ENCODE data around the gene FILIP1L.

The FILIP1L gene

GRCh38 chr3:100081986-100082692, 32.2 kb downstream of the FILIP1L start:
- no peak for TF ChIP-seq CTCF (IDR thresholded peaks at IDR 0.05; ENCODE audit: borderline replicate concordance, control extremely low read depth, extremely low read depth, insufficient read depth, missing control alignments)
- no peak for DNase-seq (ENCODE audit: low spot score)
- in situ Hi-C loops (cut with MboI; ENCODE audit: low sequenced_read_pairs, unreplicated experiment) = no loop called here

GRCh38 chr3:100081311-100081710, 33.0 kb downstream of the FILIP1L start:
- no peak for DNase-seq (ENCODE audit: low spot score)
- no peak for TF ChIP-seq CTCF (IDR thresholded peaks at IDR 0.05; ENCODE audit: borderline replicate concordance, control extremely low read depth, extremely low read depth, insufficient read depth, missing control alignments)
- in situ Hi-C loops (cut with MboI; ENCODE audit: low sequenced_read_pairs, unreplicated experiment) = no loop called here

GRCh38 chr3:100080573-100080972, 33.7 kb downstream of the FILIP1L start:
- no peak for TF ChIP-seq CTCF (IDR thresholded peaks at IDR 0.05; ENCODE audit: borderline replicate concordance, control extremely low read depth, extremely low read depth, insufficient read depth, missing control alignments)
- in situ Hi-C loops (cut with MboI; ENCODE audit: low sequenced_read_pairs, unreplicated experiment) = no loop called here
- DNase-seq (ENCODE audit: low spot score) = no peak

GRCh38 chr3:100079328-100079727, 35.0 kb downstream of the FILIP1L start:
- no peak for DNase-seq (ENCODE audit: low spot score)
- TF ChIP-seq CTCF (IDR thresholded peaks at IDR 0.05; ENCODE audit: borderline replicate concordance, control extremely low read depth, extremely low read depth, insufficient read depth, missing control alignments) = no peak
- in situ Hi-C loops (cut with MboI; ENCODE audit: low sequenced_read_pairs, unreplicated experiment) = no loop called here

- in situ Hi-C loops (cut with MboI; ENCODE audit: low sequenced_read_pairs, unreplicated experiment) = no loop called here
- DNase-seq (ENCODE audit: low spot score) = no peak
- no peak for TF ChIP-seq CTCF (IDR thresholded peaks at IDR 0.05; ENCODE audit: borderline replicate concordance, control extremely low read depth, extremely low read depth, insufficient read depth, missing control alignments)
Measured at GRCh38 chr3:100076731-100077529, 37.4 kb downstream of the FILIP1L start.

GRCh38 chr3:100075851-100076730, 38.2 kb downstream of the FILIP1L start:
- no peak for DNase-seq (ENCODE audit: low spot score)
- in situ Hi-C loops (cut with MboI; ENCODE audit: low sequenced_read_pairs, unreplicated experiment) = no loop called here
- no peak for TF ChIP-seq CTCF (IDR thresholded peaks at IDR 0.05; ENCODE audit: borderline replicate concordance, control extremely low read depth, extremely low read depth, insufficient read depth, missing control alignments)
